Smooth muscle cell (in vitro differentiated cells): ENCODE results near the gene SETBP1. TPM values are rescaled to one million over a fixed set of nuclear protein-coding genes. Genes with fewer than 3 reads are reported as not detected.

Source experiments
- DNase-seq: peaks from one replicate; lab custom pipeline; 2025; ENCODE audit not compliant: unreplicated experiment; lab: John Stamatoyannopoulos, UW
- H2AFZ ChIP-seq: fragments of 200-600 bp; sonication (generic); 2 replicates; pipeline ENCODE4 v1.6.0; 2016; ENCODE audit warnings: antibody characterized with exemption, low read depth, mild to moderate bottlenecking
- H3F3A ChIP-seq: fragments of 200-600 bp; sonication (generic); 2 replicates; pipeline ENCODE4 v1.6.0; 2017; ENCODE audit warnings: antibody characterized with exemption, low read depth
- H3K27ac ChIP-seq: fragments of 200-600 bp; sonication (generic); 2 replicates; pipeline ENCODE4 v1.5.1; 2016; ENCODE audit warnings: low read depth, mild to moderate bottlenecking
- H3K27me3 ChIP-seq: fragments of 200-600 bp; sonication (generic); 2 replicates; pipeline ENCODE4 v1.6.1; 2016; ENCODE audit warnings: low read depth, mild to moderate bottlenecking
- H3K36me3 ChIP-seq: fragments of 200-600 bp; sonication (generic); 2 replicates; pipeline ENCODE4 v1.5.1; 2016; ENCODE audit warnings: low read depth
- H3K4me1 ChIP-seq: fragments of 200-600 bp; sonication (generic); 2 replicates; pipeline ENCODE4 v1.5.1; 2016; ENCODE audit warnings: low read depth
- H3K4me2 ChIP-seq: fragments of 200-600 bp; sonication (generic); 2 replicates; pipeline ENCODE4 v1.6.0; 2016; ENCODE audit warnings: mild to moderate bottlenecking
- H3K4me3 ChIP-seq: fragments of 200-600 bp; sonication (generic); 2 replicates; pipeline ENCODE4 v1.5.1; 2016; ENCODE audit warnings: mild to moderate bottlenecking
- H3K79me2 ChIP-seq: fragments of 200-600 bp; sonication (generic); 2 replicates; pipeline ENCODE4 v1.6.0; 2016; ENCODE audit warnings: low read depth, mild to moderate bottlenecking
- H3K9ac ChIP-seq: fragments of 200-600 bp; sonication (generic); 2 replicates; pipeline ENCODE4 v1.6.0; 2016; ENCODE audit warnings: low read depth
- H3K9me3 ChIP-seq: fragments of 200-600 bp; sonication (generic); replicated peaks from 2 replicates; pipeline ENCODE4 v1.5.1; 2016; ENCODE audit warnings: low read depth
- H4K20me1 ChIP-seq: fragments of 200-600 bp; sonication (generic); 2 replicates; pipeline ENCODE4 v1.6.0; 2016; ENCODE audit warnings: low read depth
- WGBS: methylation state at CpG from one replicate; pipeline ENCODE4 v1.1.7; 2016; ENCODE audit warnings: low lambda C conversion rate; 5-methylcytosine and 5-hydroxymethylcytosine counted together
- polyA plus RNA-seq: library from polyadenylated mRNA; unstranded; fragments of >200 nt; fragmentation: Nextera tagmentation; extraction: Ambion mirVana; gene quantifications from 2 replicates; pipeline ENCODE4 v1.2.1, GENCODE V29; 2016
- total RNA-seq: library from RNA; depleted of rRNA; stranded (reverse); fragments of >200 nt; gene quantifications from 2 replicates; pipeline ENCODE4 v1.2.3, GENCODE V29; 2014
- TF ChIP-seq, protein P1 (sequence below): fragments of 200-600 bp; sonication (generic); IDR thresholded peaks from 2 replicates; pipeline ENCODE4 v1.5.1; 2017; ENCODE audit warnings: borderline replicate concordance, mild to moderate bottlenecking, antibody characterized with exemption; ENCODE audit not compliant: insufficient read depth, poor library complexity, severe bottlenecking

The SETBP1 gene
- total and polyA plus RNA-seq, 2 experiments from 2014 or later, result 6.1 to 17.7 TPM

GRCh38 chr18:44729631-44730101, 49.0 kb downstream of the SETBP1 start:
- Histone ChIP-seq H3K4me1 (peaks cover 36% of the 10 kb centered on the region), H3K27ac (peak overlapping the region; percentile 93), H3K79me2 (peaks cover 23% of the 10 kb centered on the region)

DNA sequence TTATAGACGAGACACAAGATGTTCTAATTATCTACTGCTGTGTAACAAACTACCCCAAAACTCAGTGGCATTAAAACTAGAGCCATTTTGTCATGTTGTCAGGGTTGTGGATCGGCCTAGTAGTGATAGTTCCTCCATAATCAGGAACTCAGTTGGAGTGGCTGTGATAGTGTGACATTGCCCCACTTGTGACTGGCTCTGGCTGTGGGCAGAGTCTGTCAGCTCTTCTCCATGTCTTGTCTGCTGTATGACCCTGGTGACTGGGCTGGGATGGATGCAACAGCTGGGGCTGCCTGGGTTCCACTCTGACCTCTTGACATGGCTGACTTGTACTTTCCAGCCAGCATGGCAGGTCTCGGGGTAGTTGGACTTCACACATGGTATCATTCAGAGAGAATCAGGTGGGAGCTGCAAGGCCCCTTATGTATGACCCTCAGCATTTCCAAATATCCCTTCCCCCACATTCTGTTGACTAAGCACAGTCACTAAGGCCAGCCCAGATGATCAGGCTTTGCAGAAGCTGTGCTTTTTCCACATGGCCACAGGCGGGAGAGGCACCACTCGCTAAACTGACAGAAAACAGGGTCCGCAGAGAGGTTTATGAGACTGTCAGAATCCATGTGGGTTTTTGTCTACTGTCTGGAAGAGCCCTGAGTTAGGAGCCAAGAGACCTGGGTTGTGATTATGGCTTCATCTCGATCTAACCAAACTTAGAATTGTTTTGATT, 50.3 kb downstream of the SETBP1 start:
- Histone ChIP-seq H3K36me3 (no peaks in the 10 kb centered on the region), H3K27ac (peak overlapping the region; percentile 93), H3K9me3 (no peaks in the 10 kb centered on the region), H4K20me1 (no peaks in the 10 kb centered on the region), H2AFZ (no peak overlapping the region), H3K4me3 (no peak overlapping the region), H3F3A (peaks cover 29% of the 10 kb centered on the region), H3K4me1 (peaks cover 29% of the 10 kb centered on the region), H3K9ac (peak overlapping the region; percentile 46), H3K27me3 (no peaks in the 10 kb centered on the region), H3K79me2 (peaks cover 33% of the 10 kb centered on the region), H3K4me2 (peak overlapping the region; percentile 74)
- peak; percentile 5 for DNase-seq
- TF ChIP-seq, protein P1, sequence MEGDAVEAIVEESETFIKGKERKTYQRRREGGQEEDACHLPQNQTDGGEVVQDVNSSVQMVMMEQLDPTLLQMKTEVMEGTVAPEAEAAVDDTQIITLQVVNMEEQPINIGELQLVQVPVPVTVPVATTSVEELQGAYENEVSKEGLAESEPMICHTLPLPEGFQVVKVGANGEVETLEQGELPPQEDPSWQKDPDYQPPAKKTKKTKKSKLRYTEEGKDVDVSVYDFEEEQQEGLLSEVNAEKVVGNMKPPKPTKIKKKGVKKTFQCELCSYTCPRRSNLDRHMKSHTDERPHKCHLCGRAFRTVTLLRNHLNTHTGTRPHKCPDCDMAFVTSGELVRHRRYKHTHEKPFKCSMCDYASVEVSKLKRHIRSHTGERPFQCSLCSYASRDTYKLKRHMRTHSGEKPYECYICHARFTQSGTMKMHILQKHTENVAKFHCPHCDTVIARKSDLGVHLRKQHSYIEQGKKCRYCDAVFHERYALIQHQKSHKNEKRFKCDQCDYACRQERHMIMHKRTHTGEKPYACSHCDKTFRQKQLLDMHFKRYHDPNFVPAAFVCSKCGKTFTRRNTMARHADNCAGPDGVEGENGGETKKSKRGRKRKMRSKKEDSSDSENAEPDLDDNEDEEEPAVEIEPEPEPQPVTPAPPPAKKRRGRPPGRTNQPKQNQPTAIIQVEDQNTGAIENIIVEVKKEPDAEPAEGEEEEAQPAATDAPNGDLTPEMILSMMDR, result no peak
- 20% methylated on average over 7 of the region's 7 CpGs for WGBS

More at GRCh38 chr18:44729631-44730101, 49.0 kb downstream of the SETBP1 start:
- Histone ChIP-seq H3K36me3 (no peaks in the 10 kb centered on the region), H3K9me3 (no peaks in the 10 kb centered on the region), H4K20me1 (peaks cover under 1% of the 10 kb centered on the region), H3F3A (peaks cover 29% of the 10 kb centered on the region), H3K4me3 (no peak overlapping the region), H3K4me2 (peak overlapping the region; percentile 74), H2AFZ (no peak overlapping the region), H3K9ac (no peak overlapping the region), H3K27me3 (no peaks in the 10 kb centered on the region)
- WGBS, result 1% methylated on average over 5 of the region's 5 CpGs
- TF ChIP-seq, protein P1, result no peak
- DNase-seq, result peak; percentile 5

DNA sequence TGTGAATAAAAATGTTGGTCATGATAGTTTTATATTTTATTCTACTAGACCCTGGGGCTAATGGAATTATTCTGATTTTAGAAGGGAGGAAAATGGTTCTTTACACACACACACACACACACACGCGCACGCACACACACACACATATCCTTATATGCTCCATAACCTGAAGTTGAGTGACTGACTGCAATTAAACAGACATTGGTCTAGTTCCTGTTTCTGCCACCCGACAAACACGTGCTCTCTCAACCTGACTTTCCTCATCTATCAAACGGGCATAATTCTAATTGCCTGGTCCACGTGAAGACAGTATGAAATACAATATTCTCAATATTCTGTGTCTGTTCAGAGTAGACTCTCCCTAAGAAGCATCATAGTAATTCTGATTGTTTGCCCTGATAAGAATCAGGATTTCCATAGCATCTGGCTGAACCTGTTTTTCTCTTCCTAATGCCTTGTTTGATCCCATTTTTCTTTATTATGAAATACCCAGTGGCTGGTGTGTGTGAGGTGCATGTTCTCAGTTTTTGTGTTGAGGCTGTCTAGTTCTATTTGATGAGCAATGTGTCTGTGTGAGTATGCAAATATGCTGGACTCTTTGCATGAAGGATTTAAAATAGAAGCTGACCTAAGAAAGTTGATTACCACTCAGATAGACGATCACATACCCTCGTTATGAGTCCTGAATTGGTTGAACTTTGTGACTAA, 51.0 kb downstream of the SETBP1 start:
- H3K27me3 ChIP-seq, result no peaks in the 10 kb centered on the region
- H2AFZ ChIP-seq, result no peak overlapping the region
- no peaks in the 10 kb centered on the region for H4K20me1 ChIP-seq
- no peak for DNase-seq
- H3K4me1 ChIP-seq, result peaks cover 33% of the 10 kb centered on the region
- peak overlapping the region; percentile 93 for H3K27ac ChIP-seq
- peak overlapping the region; percentile 70 for H3K9ac ChIP-seq
- no peaks in the 10 kb centered on the region for H3K9me3 ChIP-seq
- H3F3A ChIP-seq, result peaks cover 32% of the 10 kb centered on the region
- peaks cover 33% of the 10 kb centered on the region for H3K79me2 ChIP-seq
- WGBS, result 48% methylated on average over 9 of the region's 9 CpGs
- H3K4me3 ChIP-seq, result no peak overlapping the region
- H3K4me2 ChIP-seq, result peak overlapping the region; percentile 74
- TF ChIP-seq, protein P1, result no peak
- H3K36me3 ChIP-seq, result no peaks in the 10 kb centered on the region
